Liver (tissue), 9 donors: Measurements from ENCODE around the gene PPM1E. TPM values are rescaled to one million over a fixed set of nuclear protein-coding genes. Genes with fewer than 3 reads are reported as not detected.

Experiments used
- DNase-seq: peaks from one replicate; pipeline ENCODE4 v3.0.0-alpha.2; 2017; ENCODE audit warnings: low spot score
- H3K27ac ChIP-seq, 2 donors: one replicate each; pipeline ENCODE4 v1.7.0; 2013; ENCODE audit warnings: inconsistent platforms in 2 of 2, low read length in 2 of 2, control low read depth in 1 of 2, low read depth in 1 of 2, mild to moderate bottlenecking in 1 of 2
- H3K27me3 ChIP-seq, 4 donors: one replicate each; pipeline versions ENCODE4 v1.6.1 to v1.7.0; 2013; ENCODE audit warnings: low read length in 3 of 4, inconsistent platforms in 1 of 4, mild to moderate bottlenecking in 1 of 4, moderate library complexity in 1 of 4; ENCODE audit not compliant: control insufficient read depth in 4 of 4, insufficient read depth in 4 of 4
- H3K36me3 ChIP-seq, 4 donors: one replicate each; pipeline versions ENCODE4 v1.6.1 to v1.7.0; 2013; ENCODE audit warnings: low read length in 3 of 4, mild to moderate bottlenecking in 3 of 4, low read depth in 1 of 4, moderate library complexity in 1 of 4; ENCODE audit not compliant: control insufficient read depth in 4 of 4, insufficient read depth in 3 of 4
- H3K4me1 ChIP-seq, 4 donors: one replicate each; pipeline versions ENCODE4 v1.6.1 to v1.7.0; 2013; ENCODE audit warnings: low read length in 3 of 4, mild to moderate bottlenecking in 3 of 4, moderate library complexity in 1 of 4; ENCODE audit not compliant: control insufficient read depth in 4 of 4, insufficient read depth in 4 of 4
- H3K4me3 ChIP-seq, 3 donors: one replicate each; pipeline versions ENCODE4 v1.6.1 to v1.7.0; 2013; ENCODE audit warnings: low read length in 3 of 3, control low read depth in 1 of 3, low read depth in 1 of 3, mild to moderate bottlenecking in 1 of 3
- H3K9ac ChIP-seq, 2 donors: one replicate each; pipeline ENCODE4 v1.7.0; 2013; ENCODE audit warnings: low read length in 2 of 2, mild to moderate bottlenecking in 2 of 2, moderate library complexity in 2 of 2, control low read depth in 1 of 2, low read depth in 1 of 2
- H3K9me3 ChIP-seq, 4 donors: one replicate each; pipeline versions ENCODE4 v1.6.1 to v1.7.0; 2013; ENCODE audit warnings: low read length in 3 of 4; ENCODE audit not compliant: control insufficient read depth in 4 of 4
- FOXA1 ChIP-seq: IDR thresholded peaks from 2 replicates; pipeline ENCODE4 v1.6.1; 2016; ENCODE audit warnings: antibody characterized with exemption
- FOXA2 ChIP-seq: IDR thresholded peaks from 2 replicates; pipeline ENCODE4 v1.6.1; 2016; ENCODE audit warnings: antibody characterized with exemption
- GABPA ChIP-seq, 2 donors: IDR thresholded peaks in 1 of 2; conservative IDR thresholded peaks in 1 of 2; 2 replicates each; pipeline ENCODE4 v1.6.1; 2016; ENCODE audit warnings: antibody characterized with exemption in 2 of 2, mild to moderate bottlenecking in 1 of 2, moderate library complexity in 1 of 2
- HNF4A ChIP-seq, 2 donors: conservative IDR thresholded peaks; 2 replicates each; pipeline ENCODE4 v1.6.1; 2016; ENCODE audit warnings: antibody characterized with exemption in 2 of 2, mild to moderate bottlenecking in 2 of 2
- HNF4G ChIP-seq: IDR thresholded peaks from 2 replicates; pipeline ENCODE4 v1.6.1; 2016; ENCODE audit warnings: antibody characterized with exemption
- JUND ChIP-seq, 2 donors: IDR thresholded peaks; 2 replicates each; pipeline ENCODE4 v1.6.1; 2016; ENCODE audit warnings: antibody characterized with exemption in 2 of 2
- NR2F2 ChIP-seq: IDR thresholded peaks from 2 replicates; pipeline ENCODE4 v1.6.1; 2016; ENCODE audit warnings: antibody characterized with exemption
- RAD21 ChIP-seq, 2 donors: IDR thresholded peaks; 2 replicates each; pipeline ENCODE4 v1.6.1; 2016; ENCODE audit warnings: antibody characterized with exemption in 2 of 2, mild to moderate bottlenecking in 2 of 2
- RXRA ChIP-seq, 2 donors: IDR thresholded peaks; 2 replicates each; pipeline ENCODE4 v1.6.1; 2017 to 2018; ENCODE audit warnings: antibody characterized with exemption in 2 of 2, mild to moderate bottlenecking in 1 of 2
- TAF1 ChIP-seq: conservative IDR thresholded peaks from 2 replicates; pipeline ENCODE4 v1.6.1; 2016; ENCODE audit warnings: antibody characterized with exemption, mild to moderate bottlenecking
- YY1 ChIP-seq: IDR thresholded peaks from 2 replicates; pipeline ENCODE4 v1.6.1; 2016; ENCODE audit warnings: antibody characterized with exemption, mild to moderate bottlenecking
- WGBS: extraction: QIAGEN DNeasy Blood & Tissue Kit; methylation state at CpG from one replicate; pipeline ENCODE4 v1.1.7; 2013; 5-methylcytosine and 5-hydroxymethylcytosine counted together
- polyA plus RNA-seq, 2 donors: library from polyadenylated mRNA; stranded (reverse) in 1 of 2; unstranded in 1 of 2; fragments of 200-250 nt in 1 of 2; fragments of >200 nt in 1 of 2; fragmentation: Nextera tagmentation in 1 of 2; extraction: Ambion mirVana in 1 of 2; gene quantifications; one replicate each; pipeline versions ENCODE4 v1.2.1 to v1.2.3, GENCODE V29; 2013 to 2015
- total RNA-seq, 2 donors: library from RNA; depleted of rRNA; stranded (reverse); fragments of >200 nt; gene quantifications; one replicate each; pipeline ENCODE4 v1.2.3, GENCODE V29; 2014
- TF ChIP-seq, protein P1 (sequence below): fragments of 150-350 bp; IDR thresholded peaks from 2 replicates; pipeline ENCODE4 v1.5.1; 2017; ENCODE audit warnings: improper control_type of control experiment, low read depth, low read length; ENCODE audit not compliant: missing input control
- TF ChIP-seq, protein P2 (sequence below): IDR thresholded peaks from 2 replicates; pipeline ENCODE4 v1.6.1; 2016; ENCODE audit warnings: antibody characterized with exemption
- TF ChIP-seq, protein P3 (sequence below): IDR thresholded peaks from 2 replicates; pipeline ENCODE4 v1.6.1; 2016; ENCODE audit warnings: antibody characterized with exemption, mild to moderate bottlenecking
- TF ChIP-seq, protein P4 (sequence below): IDR thresholded peaks from 2 replicates; pipeline ENCODE4 v1.6.1; 2016; ENCODE audit warnings: antibody characterized with exemption
- TF ChIP-seq, protein P5 (sequence below): IDR thresholded peaks from 2 replicates; pipeline ENCODE4 v1.6.1; 2016; ENCODE audit warnings: antibody characterized with exemption
- donor health status: healthy.
- donor health status: healthy.
- donor health status: healthy.
- donor health status: healthy.
- donor health status: healthy.

The PPM1E gene
- total and polyA plus RNA-seq, 4 donors, result 0.25 to 0.61 (median 0.50) TPM; not detected in 1

DNA sequence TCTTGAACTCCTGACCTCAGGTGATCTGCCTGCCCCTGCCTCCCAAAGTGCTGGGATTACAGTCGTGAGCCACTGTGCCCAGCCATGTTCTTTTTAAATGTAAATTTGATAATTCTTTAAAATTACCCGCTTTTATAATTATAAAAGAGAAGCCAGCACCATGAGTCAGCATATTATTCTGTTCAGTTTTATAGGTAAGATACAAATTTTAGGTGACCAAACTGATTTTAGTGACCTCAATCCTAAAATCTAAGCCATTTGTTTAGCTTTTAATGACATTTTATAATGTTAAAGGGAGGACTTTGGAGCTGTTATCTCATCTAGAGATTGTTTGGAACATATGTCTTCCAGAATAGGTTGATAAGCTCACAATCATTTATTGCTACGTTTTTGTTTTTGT lies 20.8 kb upstream of the PPM1E start:
- Histone ChIP-seq H3K27ac (no peak overlapping the region), H3K27me3 (no peaks in the 10 kb centered on the region), H3K9me3 (no peaks in the 10 kb centered on the region), H3K4me3 (no peak overlapping the region), H3K36me3 (no peaks in the 10 kb centered on the region), H3K4me1 (no peaks in the 10 kb centered on the region), H3K9ac (no peak overlapping the region)
- WGBS, result 88% methylated on average over 3 of the region's 3 CpGs
- no peak for DNase-seq
- TF ChIP-seq, protein P1, sequence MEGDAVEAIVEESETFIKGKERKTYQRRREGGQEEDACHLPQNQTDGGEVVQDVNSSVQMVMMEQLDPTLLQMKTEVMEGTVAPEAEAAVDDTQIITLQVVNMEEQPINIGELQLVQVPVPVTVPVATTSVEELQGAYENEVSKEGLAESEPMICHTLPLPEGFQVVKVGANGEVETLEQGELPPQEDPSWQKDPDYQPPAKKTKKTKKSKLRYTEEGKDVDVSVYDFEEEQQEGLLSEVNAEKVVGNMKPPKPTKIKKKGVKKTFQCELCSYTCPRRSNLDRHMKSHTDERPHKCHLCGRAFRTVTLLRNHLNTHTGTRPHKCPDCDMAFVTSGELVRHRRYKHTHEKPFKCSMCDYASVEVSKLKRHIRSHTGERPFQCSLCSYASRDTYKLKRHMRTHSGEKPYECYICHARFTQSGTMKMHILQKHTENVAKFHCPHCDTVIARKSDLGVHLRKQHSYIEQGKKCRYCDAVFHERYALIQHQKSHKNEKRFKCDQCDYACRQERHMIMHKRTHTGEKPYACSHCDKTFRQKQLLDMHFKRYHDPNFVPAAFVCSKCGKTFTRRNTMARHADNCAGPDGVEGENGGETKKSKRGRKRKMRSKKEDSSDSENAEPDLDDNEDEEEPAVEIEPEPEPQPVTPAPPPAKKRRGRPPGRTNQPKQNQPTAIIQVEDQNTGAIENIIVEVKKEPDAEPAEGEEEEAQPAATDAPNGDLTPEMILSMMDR, result no peak
- TF ChIP-seq RXRA (IDR thresholded peaks at IDR 0.05), result no peak
- TF ChIP-seq, protein P2, sequence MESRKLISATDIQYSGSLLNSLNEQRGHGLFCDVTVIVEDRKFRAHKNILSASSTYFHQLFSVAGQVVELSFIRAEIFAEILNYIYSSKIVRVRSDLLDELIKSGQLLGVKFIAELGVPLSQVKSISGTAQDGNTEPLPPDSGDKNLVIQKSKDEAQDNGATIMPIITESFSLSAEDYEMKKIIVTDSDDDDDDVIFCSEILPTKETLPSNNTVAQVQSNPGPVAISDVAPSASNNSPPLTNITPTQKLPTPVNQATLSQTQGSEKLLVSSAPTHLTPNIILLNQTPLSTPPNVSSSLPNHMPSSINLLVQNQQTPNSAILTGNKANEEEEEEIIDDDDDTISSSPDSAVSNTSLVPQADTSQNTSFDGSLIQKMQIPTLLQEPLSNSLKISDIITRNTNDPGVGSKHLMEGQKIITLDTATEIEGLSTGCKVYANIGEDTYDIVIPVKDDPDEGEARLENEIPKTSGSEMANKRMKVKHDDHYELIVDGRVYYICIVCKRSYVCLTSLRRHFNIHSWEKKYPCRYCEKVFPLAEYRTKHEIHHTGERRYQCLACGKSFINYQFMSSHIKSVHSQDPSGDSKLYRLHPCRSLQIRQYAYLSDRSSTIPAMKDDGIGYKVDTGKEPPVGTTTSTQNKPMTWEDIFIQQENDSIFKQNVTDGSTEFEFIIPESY, result no peak
- TF ChIP-seq NR2F2, result no peak
- TF ChIP-seq, protein P3, sequence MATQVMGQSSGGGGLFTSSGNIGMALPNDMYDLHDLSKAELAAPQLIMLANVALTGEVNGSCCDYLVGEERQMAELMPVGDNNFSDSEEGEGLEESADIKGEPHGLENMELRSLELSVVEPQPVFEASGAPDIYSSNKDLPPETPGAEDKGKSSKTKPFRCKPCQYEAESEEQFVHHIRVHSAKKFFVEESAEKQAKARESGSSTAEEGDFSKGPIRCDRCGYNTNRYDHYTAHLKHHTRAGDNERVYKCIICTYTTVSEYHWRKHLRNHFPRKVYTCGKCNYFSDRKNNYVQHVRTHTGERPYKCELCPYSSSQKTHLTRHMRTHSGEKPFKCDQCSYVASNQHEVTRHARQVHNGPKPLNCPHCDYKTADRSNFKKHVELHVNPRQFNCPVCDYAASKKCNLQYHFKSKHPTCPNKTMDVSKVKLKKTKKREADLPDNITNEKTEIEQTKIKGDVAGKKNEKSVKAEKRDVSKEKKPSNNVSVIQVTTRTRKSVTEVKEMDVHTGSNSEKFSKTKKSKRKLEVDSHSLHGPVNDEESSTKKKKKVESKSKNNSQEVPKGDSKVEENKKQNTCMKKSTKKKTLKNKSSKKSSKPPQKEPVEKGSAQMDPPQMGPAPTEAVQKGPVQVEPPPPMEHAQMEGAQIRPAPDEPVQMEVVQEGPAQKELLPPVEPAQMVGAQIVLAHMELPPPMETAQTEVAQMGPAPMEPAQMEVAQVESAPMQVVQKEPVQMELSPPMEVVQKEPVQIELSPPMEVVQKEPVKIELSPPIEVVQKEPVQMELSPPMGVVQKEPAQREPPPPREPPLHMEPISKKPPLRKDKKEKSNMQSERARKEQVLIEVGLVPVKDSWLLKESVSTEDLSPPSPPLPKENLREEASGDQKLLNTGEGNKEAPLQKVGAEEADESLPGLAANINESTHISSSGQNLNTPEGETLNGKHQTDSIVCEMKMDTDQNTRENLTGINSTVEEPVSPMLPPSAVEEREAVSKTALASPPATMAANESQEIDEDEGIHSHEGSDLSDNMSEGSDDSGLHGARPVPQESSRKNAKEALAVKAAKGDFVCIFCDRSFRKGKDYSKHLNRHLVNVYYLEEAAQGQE, result no peak
- TF ChIP-seq FOXA2, result no peak
- no peak for TF ChIP-seq FOXA1
- no peak for TF ChIP-seq RAD21 (IDR thresholded peaks at IDR 0.05)
- TF ChIP-seq, protein P4, sequence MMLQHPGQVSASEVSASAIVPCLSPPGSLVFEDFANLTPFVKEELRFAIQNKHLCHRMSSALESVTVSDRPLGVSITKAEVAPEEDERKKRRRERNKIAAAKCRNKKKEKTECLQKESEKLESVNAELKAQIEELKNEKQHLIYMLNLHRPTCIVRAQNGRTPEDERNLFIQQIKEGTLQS, result no peak
- TF ChIP-seq HNF4A (conservative IDR thresholded peaks at IDR 0.05), result no peak
- TF ChIP-seq GABPA (IDR thresholded peaks at IDR 0.05 in 1 of 2, conservative IDR thresholded peaks at IDR 0.05 in 1 of 2), result no peak
- TF ChIP-seq, protein P5, sequence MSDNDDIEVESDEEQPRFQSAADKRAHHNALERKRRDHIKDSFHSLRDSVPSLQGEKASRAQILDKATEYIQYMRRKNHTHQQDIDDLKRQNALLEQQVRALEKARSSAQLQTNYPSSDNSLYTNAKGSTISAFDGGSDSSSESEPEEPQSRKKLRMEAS, result no peak
- TF ChIP-seq TAF1, result no peak
- no peak for TF ChIP-seq JUND (IDR thresholded peaks at IDR 0.05)

DNA sequence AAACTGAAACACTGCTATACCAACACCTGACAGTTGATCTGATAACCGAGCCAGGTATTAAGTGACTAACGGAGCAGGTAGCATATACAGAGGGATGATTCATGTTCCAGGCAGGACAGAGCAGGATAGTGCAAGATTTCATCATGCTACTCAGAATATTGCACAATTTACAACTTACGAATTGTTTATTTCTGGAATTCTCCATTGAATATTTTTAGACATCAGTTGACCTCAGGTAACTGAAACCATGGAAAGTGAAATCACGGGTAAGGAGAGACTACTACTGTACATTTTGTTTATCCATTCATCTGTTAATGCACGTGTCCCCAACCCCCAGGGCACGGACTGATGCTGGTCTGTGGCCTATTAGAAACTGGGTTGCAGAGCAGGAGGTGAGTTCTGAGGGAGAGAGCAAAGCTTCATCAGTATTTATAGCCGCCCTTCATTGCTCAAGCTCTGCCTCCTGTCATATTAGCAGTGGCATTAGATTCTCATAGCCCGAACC lies 14.5 kb upstream of the PPM1E start:
- no peak overlapping the region for H3K9ac ChIP-seq
- H3K36me3 ChIP-seq, result no peaks in the 10 kb centered on the region
- no peaks in the 10 kb centered on the region for H3K27me3 ChIP-seq
- H3K4me3 ChIP-seq, result no peak overlapping the region
- 61% methylated on average over 8 of the region's 8 CpGs for WGBS
- H3K27ac ChIP-seq, result no peak overlapping the region
- H3K9me3 ChIP-seq, result no peaks in the 10 kb centered on the region
- no peaks in the 10 kb centered on the region for H3K4me1 ChIP-seq
- no peak for DNase-seq
- TF ChIP-seq HNF4G, result no peak
- TF ChIP-seq, protein P3, result peak; percentile 42
- TF ChIP-seq YY1, result peak; percentile 51
- TF ChIP-seq, protein P2, result peak; percentile 28
- TF ChIP-seq HNF4A (conservative IDR thresholded peaks at IDR 0.05), result peak; percentile 48 to 67
- TF ChIP-seq FOXA2, result no peak
- TF ChIP-seq RAD21 (IDR thresholded peaks at IDR 0.05), result peak; percentile 35 to 42
